HL-60 (cell line): ENCODE data around the gene EVX1.

Source experiments
- DNase-seq, 2 experiments: peaks; one replicate each; pipeline ENCODE4 v3.0.0-alpha.2; 2010 to 2020; ENCODE audit warnings: low read depth in 1 of 2, low spot score in 1 of 2
- H3K27ac ChIP-seq: fragments of 250-450 bp; sonication (Bioruptor Pico); replicated peaks from 2 replicates; pipeline ENCODE4 v1.5.1; 2020; ENCODE audit warnings: mild to moderate bottlenecking, moderate library complexity
- H3K27me3 ChIP-seq: fragments of 250-450 bp; sonication (Bioruptor Pico); 2 replicates; pipeline ENCODE4 v1.5.1; 2021; ENCODE audit warnings: mild to moderate bottlenecking, moderate library complexity; ENCODE audit not compliant: insufficient read depth, poor library complexity, severe bottlenecking
- H3K4me3 ChIP-seq: replicated peaks from 2 replicates; pipeline ENCODE4 v1.5.1; 2011; ENCODE audit warnings: mild to moderate bottlenecking, control low read depth, low read length; ENCODE audit not compliant: insufficient read depth
- GABPA ChIP-seq: IDR thresholded peaks from 2 replicates; pipeline ENCODE4 v1.6.1; 2012; ENCODE audit warnings: low read depth
- POLR2AphosphoS5 ChIP-seq: IDR thresholded peaks from 2 replicates; pipeline ENCODE4 v1.6.1; 2012; ENCODE audit warnings: low read depth
- SPI1 ChIP-seq: IDR thresholded peaks from 2 replicates; pipeline ENCODE4 v1.6.1; 2012; ENCODE audit warnings: low read depth, mild to moderate bottlenecking, borderline replicate concordance
- long read RNA-seq: library from polyadenylated mRNA; unstranded; transcript quantifications from one replicate; pipeline ENCODE4 v2.0.0, GENCODE V29; 2020
- TF ChIP-seq, protein P1 (sequence below): IDR thresholded peaks from one replicate; pipeline ENCODE4 v1.5.1; 2011; ENCODE audit warnings: low read length, control low read depth, inconsistent platforms; ENCODE audit not compliant: insufficient read depth
- TF ChIP-seq, protein P2 (sequence below): IDR thresholded peaks from 2 replicates; pipeline ENCODE4 v1.6.1; 2012; ENCODE audit warnings: low read depth; ENCODE audit not compliant: insufficient replicate concordance

EVX1 gene
- long read RNA-seq: 0 reads

DNA sequence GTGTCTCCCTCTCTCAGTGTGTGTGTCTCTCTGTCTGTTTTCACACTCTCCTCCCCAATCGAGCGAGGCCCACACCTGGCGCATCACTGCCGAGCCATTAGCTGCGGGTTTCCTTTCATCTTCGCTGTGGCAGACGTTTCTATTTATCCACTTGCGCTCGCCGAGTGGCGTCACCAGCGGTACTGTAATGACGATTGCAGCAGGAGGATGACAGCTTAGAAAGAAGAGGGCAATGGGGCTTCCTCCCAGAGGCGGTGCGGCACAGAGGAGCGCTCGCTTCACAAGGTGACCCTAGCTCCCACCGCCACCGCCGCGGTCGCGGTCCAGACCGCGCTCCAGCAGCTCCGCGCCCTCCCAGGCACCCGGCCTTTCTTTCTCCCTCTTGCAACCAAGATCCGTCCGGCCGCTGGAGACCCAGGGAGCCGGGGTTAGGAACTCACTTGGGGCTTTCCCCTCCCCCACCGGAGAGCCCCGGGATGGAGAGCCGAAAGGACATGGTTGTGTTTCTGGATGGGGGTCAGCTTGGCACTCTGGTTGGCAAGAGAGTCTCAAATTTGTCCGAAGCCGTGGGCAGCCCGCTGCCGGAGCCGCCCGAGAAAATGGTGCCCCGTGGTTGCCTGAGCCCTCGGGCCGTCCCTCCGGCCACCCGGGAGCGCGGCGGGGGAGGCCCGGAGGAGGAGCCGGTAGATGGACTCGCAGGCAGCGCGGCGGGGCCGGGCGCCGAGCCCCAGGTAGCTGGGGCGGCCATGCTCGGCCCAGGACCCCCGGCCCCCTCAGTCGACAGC, at the start of gene EVX1:
TSS of gene EVX1 (plus strand) at position 248 of the 785 bp plus-strand sequence. CDS start at position 477, 229 bp downstream.
- no peak for TF ChIP-seq GABPA
- TF ChIP-seq, protein P1, sequence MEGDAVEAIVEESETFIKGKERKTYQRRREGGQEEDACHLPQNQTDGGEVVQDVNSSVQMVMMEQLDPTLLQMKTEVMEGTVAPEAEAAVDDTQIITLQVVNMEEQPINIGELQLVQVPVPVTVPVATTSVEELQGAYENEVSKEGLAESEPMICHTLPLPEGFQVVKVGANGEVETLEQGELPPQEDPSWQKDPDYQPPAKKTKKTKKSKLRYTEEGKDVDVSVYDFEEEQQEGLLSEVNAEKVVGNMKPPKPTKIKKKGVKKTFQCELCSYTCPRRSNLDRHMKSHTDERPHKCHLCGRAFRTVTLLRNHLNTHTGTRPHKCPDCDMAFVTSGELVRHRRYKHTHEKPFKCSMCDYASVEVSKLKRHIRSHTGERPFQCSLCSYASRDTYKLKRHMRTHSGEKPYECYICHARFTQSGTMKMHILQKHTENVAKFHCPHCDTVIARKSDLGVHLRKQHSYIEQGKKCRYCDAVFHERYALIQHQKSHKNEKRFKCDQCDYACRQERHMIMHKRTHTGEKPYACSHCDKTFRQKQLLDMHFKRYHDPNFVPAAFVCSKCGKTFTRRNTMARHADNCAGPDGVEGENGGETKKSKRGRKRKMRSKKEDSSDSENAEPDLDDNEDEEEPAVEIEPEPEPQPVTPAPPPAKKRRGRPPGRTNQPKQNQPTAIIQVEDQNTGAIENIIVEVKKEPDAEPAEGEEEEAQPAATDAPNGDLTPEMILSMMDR: no peak
- TF ChIP-seq, protein P2, sequence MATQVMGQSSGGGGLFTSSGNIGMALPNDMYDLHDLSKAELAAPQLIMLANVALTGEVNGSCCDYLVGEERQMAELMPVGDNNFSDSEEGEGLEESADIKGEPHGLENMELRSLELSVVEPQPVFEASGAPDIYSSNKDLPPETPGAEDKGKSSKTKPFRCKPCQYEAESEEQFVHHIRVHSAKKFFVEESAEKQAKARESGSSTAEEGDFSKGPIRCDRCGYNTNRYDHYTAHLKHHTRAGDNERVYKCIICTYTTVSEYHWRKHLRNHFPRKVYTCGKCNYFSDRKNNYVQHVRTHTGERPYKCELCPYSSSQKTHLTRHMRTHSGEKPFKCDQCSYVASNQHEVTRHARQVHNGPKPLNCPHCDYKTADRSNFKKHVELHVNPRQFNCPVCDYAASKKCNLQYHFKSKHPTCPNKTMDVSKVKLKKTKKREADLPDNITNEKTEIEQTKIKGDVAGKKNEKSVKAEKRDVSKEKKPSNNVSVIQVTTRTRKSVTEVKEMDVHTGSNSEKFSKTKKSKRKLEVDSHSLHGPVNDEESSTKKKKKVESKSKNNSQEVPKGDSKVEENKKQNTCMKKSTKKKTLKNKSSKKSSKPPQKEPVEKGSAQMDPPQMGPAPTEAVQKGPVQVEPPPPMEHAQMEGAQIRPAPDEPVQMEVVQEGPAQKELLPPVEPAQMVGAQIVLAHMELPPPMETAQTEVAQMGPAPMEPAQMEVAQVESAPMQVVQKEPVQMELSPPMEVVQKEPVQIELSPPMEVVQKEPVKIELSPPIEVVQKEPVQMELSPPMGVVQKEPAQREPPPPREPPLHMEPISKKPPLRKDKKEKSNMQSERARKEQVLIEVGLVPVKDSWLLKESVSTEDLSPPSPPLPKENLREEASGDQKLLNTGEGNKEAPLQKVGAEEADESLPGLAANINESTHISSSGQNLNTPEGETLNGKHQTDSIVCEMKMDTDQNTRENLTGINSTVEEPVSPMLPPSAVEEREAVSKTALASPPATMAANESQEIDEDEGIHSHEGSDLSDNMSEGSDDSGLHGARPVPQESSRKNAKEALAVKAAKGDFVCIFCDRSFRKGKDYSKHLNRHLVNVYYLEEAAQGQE: no peak
- no peak for TF ChIP-seq POLR2AphosphoS5
- no peak for TF ChIP-seq SPI1
- peaks cover 92% of the 10 kb centered on the region for H3K27me3 ChIP-seq
- no peak within 1 kb of the TSS for H3K27ac ChIP-seq
- H3K4me3 ChIP-seq: no peak within 1 kb of the TSS
- DNase-seq: no peak

DNA sequence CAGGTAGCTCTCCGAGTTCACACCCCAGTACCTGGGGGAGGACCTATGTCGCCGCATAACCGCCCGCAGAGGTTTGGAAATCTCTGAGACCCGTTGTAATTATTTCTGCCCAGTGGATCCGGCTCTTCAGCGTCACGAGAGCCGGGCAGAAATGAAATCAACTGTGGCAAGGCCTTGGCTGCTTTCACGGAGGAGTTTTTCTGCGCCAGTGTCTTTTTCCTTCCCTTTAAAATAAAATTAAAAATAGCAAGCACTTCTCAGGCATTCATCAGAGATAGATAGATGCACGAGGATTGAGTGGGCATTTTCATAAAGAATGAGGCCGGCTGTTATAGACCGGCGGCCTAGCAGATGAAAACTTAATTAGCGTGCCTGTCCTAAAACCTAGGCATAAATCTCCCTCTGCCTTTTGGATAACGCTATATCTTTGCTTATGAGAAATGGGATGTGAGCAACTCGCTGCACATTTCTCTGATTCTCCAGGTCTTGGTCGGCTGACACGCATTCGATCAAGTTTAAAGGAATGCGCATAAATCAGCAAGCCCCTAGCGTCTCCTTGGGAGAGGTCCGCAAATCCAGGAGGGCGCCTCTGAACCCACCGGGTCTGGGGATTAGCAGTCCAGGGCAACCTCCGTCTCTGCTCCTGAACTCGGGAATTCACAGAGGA, 49.1 kb upstream of the EVX1 start:
- Histone ChIP-seq H3K27me3 (peaks cover 59% of the 10 kb centered on the region), H3K4me3 (peak overlapping the region; percentile 27; the same call in 1 of the 2 replicates), H3K27ac (no peak overlapping the region)
- TF ChIP-seq GABPA: no peak
- TF ChIP-seq SPI1: no peak
- no peak for TF ChIP-seq POLR2AphosphoS5
- TF ChIP-seq, protein P1: no peak
- TF ChIP-seq, protein P2: no peak
- DNase-seq: no peak

DNA sequence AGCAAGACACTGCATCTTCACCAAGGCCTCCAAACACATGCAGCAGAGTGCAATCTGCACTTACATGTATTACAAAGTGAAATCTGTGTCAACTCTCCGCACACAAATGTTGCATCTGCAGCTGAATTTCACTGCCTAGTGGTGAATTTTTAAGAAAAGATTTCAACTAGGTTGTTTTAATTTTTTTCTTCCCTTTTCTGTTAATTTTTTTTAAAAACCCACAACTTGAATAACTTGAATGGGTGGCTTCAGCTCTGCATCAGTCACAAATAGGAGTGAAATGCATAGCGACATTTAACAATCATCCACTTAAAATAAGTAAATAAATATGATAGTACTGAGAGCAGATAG, 48.6 kb upstream of the EVX1 start:
- no peak for DNase-seq
- TF ChIP-seq, protein P1: no peak
- TF ChIP-seq SPI1: no peak
- TF ChIP-seq, protein P2: no peak
- no peak for TF ChIP-seq GABPA
- TF ChIP-seq POLR2AphosphoS5: no peak
- Histone ChIP-seq H3K27me3 (peaks cover 64% of the 10 kb centered on the region), H3K4me3 (no peak overlapping the region), H3K27ac (no peak overlapping the region)
